GM12878 (cell line): ENCODE results near the gene RAB15. TPM values are rescaled to one million over a fixed set of nuclear protein-coding genes. Genes with fewer than 3 reads are reported as not detected.

Source experiments
- ATAC-seq: fragments of 200-7000 bp; cut with Tn5 transposase; 3 replicates; pipeline ENCODE4 v1.9.1; 2020; ENCODE audit warnings: mild to moderate bottlenecking, moderate library complexity
- BruUV-seq: library from RNA; stranded (reverse); fragments of 400-500 nt; replicated peaks from 2 replicates; lab custom pipeline; 2021; lab: Mats Ljungman, UMichigan
- CTCF ChIA-PET: fragments of 300-600 bp; sonication (Branson Sonifier 250); formaldehyde crosslinking; extraction: SDS; loops from one replicate; lab custom pipeline; 2021; ENCODE audit warnings: inconsistent platforms; lab: Yijun Ruan, JAX
- POLR2A ChIA-PET: fragments of 350-600 bp; formaldehyde crosslinking; extraction: SDS; loops from one replicate; lab custom pipeline; 2021; ENCODE audit warnings: inconsistent platforms; lab: Charles Lee
- RAD21 ChIA-PET: fragments of 300-600 bp; sonication (Branson Sonifier 250); formaldehyde crosslinking; loops from one replicate; lab custom pipeline; 2023; ENCODE audit warnings: antibody characterized with exemption; ENCODE audit not compliant: unreplicated experiment; lab: Charles Lee
- SMC1A ChIA-PET: fragments of 300-600 bp; sonication (Branson Sonifier 250); formaldehyde crosslinking; loops from one replicate; lab custom pipeline; 2023; ENCODE audit not compliant: unreplicated experiment, uncharacterized antibody; lab: Charles Lee
- DNase-seq: peaks from one replicate; pipeline ENCODE4 v3.0.0-alpha.2; 2011; ENCODE audit warnings: low read depth, low spot score
- FAIRE-seq: peaks from 3 replicates; lab custom pipeline; 2011; peaks lifted over from hg19 to GRCh38; lab: Jason Lieb, UNC
- H2AFZ ChIP-seq: 2 replicates; pipeline ENCODE4 v1.6.0; 2011; ENCODE audit warnings: low read depth, low read length, control low read depth; ENCODE audit not compliant: control insufficient read depth
- H3K27ac ChIP-seq: 2 replicates; pipeline ENCODE4 v1.5.1; 2011; ENCODE audit warnings: control low read depth; ENCODE audit not compliant: control insufficient read depth, insufficient read depth
- H3K27me3 ChIP-seq, 2 experiments: replicated peaks in 1 of 2; 2 replicates each; pipeline versions ENCODE4 v1.6.0 to v1.6.1; 2011; ENCODE audit warnings: low read length in 1 of 2; ENCODE audit not compliant: control insufficient read depth in 2 of 2, insufficient read depth in 2 of 2
- H3K36me3 ChIP-seq, 2 experiments: 2 replicates each; pipeline ENCODE4 v1.5.1; 2011; ENCODE audit warnings: low read length in 1 of 2; ENCODE audit not compliant: control insufficient read depth in 2 of 2, insufficient read depth in 2 of 2
- H3K4me1 ChIP-seq: 2 replicates; pipeline ENCODE4 v1.6.1; 2011; ENCODE audit warnings: mild to moderate bottlenecking, low read length, moderate library complexity, mixed read lengths; ENCODE audit not compliant: control insufficient read depth, insufficient read depth
- H3K4me2 ChIP-seq: 2 replicates; pipeline ENCODE4 v1.6.0; 2011; ENCODE audit warnings: control low read depth; ENCODE audit not compliant: control insufficient read depth, insufficient read depth
- H3K4me3 ChIP-seq: fragments of 200-600 bp; sonication (generic); 2 replicates; pipeline ENCODE4 v1.5.1; 2016
- H3K79me2 ChIP-seq: 2 replicates; pipeline ENCODE4 v1.6.0; 2011; ENCODE audit warnings: low read length; ENCODE audit not compliant: control insufficient read depth, insufficient read depth
- H3K9ac ChIP-seq: 2 replicates; pipeline ENCODE4 v1.8.0; 2011; ENCODE audit warnings: low read length, control low read depth, mixed read lengths; ENCODE audit not compliant: control insufficient read depth, insufficient read depth
- H3K9me3 ChIP-seq: replicated peaks from 3 replicates; pipeline ENCODE4 v1.5.1; 2011; ENCODE audit warnings: mild to moderate bottlenecking, low read length; ENCODE audit not compliant: control insufficient read depth, insufficient read depth
- H4K20me1 ChIP-seq: 2 replicates; pipeline ENCODE4 v1.6.0; 2011; ENCODE audit not compliant: control insufficient read depth, insufficient read depth
- CEBPB ChIP-seq, 2 experiments: fragments of 150-350 bp in 1 of 2; IDR thresholded peaks; 2 replicates each; pipeline ENCODE4 v1.6.1; 2012 to 2014; ENCODE audit warnings: low read depth in 2 of 2, low read length in 2 of 2, borderline replicate concordance in 1 of 2, inconsistent platforms in 1 of 2
- CREB1 ChIP-seq: IDR thresholded peaks from 2 replicates; pipeline ENCODE4 v1.6.1; 2012; ENCODE audit warnings: low read depth, mild to moderate bottlenecking, inconsistent platforms
- FOXM1 ChIP-seq: IDR thresholded peaks from 2 replicates; pipeline ENCODE4 v1.6.1; 2012; ENCODE audit warnings: low read depth, mild to moderate bottlenecking, inconsistent platforms, low read length, moderate library complexity
- HDAC2 ChIP-seq: fragments of 200-600 bp; sonication (generic); IDR thresholded peaks from 2 replicates; pipeline ENCODE4 v1.6.1; 2017
- HDAC6 ChIP-seq: fragments of 200-600 bp; sonication (generic); IDR thresholded peaks from one replicate; pipeline ENCODE4 v1.8.0; 2017; ENCODE audit warnings: antibody characterized with exemption; ENCODE audit not compliant: unreplicated experiment
- IKZF1 ChIP-seq: fragments of 450-650 bp; conservative IDR thresholded peaks from 2 replicates; pipeline ENCODE4 v1.6.1; 2017; ENCODE audit warnings: antibody characterized with exemption, mild to moderate bottlenecking
- IRF4 ChIP-seq: IDR thresholded peaks from 2 replicates; pipeline ENCODE4 v1.6.1; 2011; ENCODE audit warnings: low read depth, low read length
- JUNB ChIP-seq: IDR thresholded peaks from 2 replicates; pipeline ENCODE4 v1.6.1; 2016; ENCODE audit warnings: antibody characterized with exemption, mild to moderate bottlenecking
- KLF5 ChIP-seq: fragments of 450-650 bp; IDR thresholded peaks from 2 replicates; pipeline ENCODE4 v1.6.1; 2014; ENCODE audit warnings: mild to moderate bottlenecking; ENCODE audit not compliant: partially characterized antibody
- MYB ChIP-seq: fragments of 150-350 bp; IDR thresholded peaks from 2 replicates; pipeline ENCODE4 v1.6.1; 2014; ENCODE audit warnings: mild to moderate bottlenecking, low read depth, low read length, borderline replicate concordance
- NFYB ChIP-seq: IDR thresholded peaks from 2 replicates; pipeline ENCODE4 v1.6.1; 2011; ENCODE audit warnings: low read depth, mild to moderate bottlenecking, low read length, improper control_type of control experiment, moderate library complexity; ENCODE audit not compliant: insufficient read depth
- PKNOX1 ChIP-seq: fragments of 450-650 bp; IDR thresholded peaks from 2 replicates; pipeline ENCODE4 v1.6.1; 2016; ENCODE audit warnings: mild to moderate bottlenecking
- RFX5 ChIP-seq: IDR thresholded peaks from 2 replicates; pipeline ENCODE4 v1.6.1; 2011; ENCODE audit warnings: low read depth, low read length, improper control_type of control experiment
- RUNX3 ChIP-seq: IDR thresholded peaks from 2 replicates; pipeline ENCODE4 v1.6.1; 2012; ENCODE audit warnings: low read length, inconsistent platforms
- SIX5 ChIP-seq: IDR thresholded peaks from 2 replicates; pipeline ENCODE4 v1.6.1; 2011; ENCODE audit warnings: mild to moderate bottlenecking, low read depth, low read length, moderate library complexity; ENCODE audit not compliant: severe bottlenecking
- YY1 ChIP-seq: IDR thresholded peaks from 2 replicates; pipeline ENCODE4 v1.6.1; 2011; ENCODE audit warnings: low read depth, mild to moderate bottlenecking, low read length
- WGBS: methylation state at CpG from one replicate; pipeline ENCODE4 v1.1.6; 2016; ENCODE audit warnings: low lambda C conversion rate; ENCODE audit not compliant: insufficient replicate concordance, insufficient coverage; ENCODE audit errors: missing lambda C conversion rate; 5-methylcytosine and 5-hydroxymethylcytosine counted together
- in situ Hi-C: fragments of 300-500 bp; cut with MboI; formaldehyde crosslinking; loops from 9 replicates; pipeline ENCODE4 v1.14.3; 2018; ENCODE audit warnings: mixed read lengths
- intact Hi-C: fragments of 100-400 bp; cut with micrococcal nuclease; formaldehyde crosslinking; loops from one replicate; pipeline ENCODE4 v1.14.2; 2022; ENCODE audit not compliant: unreplicated experiment
- polyA plus RNA-seq, 11 experiments: library from polyadenylated mRNA; depleted of rRNA in 4 of 11; unstranded in 6 of 11; stranded (reverse) in 5 of 11; fragments of >200 nt; fragmentation: Nextera tagmentation in 4 of 11; fragmentation: Illumina TruSeq in 1 of 11; extraction: Ambion mirVana in 4 of 11; extraction: Trizol in 1 of 11; gene quantifications; 1 replicate in 1 of 11; 2 replicates in 10 of 11; pipeline versions ENCODE4 v1.2.1 to v1.2.3, GENCODE V29; 2011 to 2016; ENCODE audit warnings: inconsistent platforms in 2 of 11, missing spikeins in 2 of 11, low read depth in 1 of 11
- total RNA-seq, 4 experiments: library from RNA; depleted of rRNA in 3 of 4; stranded (reverse); fragments of >200 nt in 3 of 4; fragmentation: Illumina TruSeq in 1 of 4; extraction: Trizol in 1 of 4; gene quantifications; 2 replicates each; pipeline versions ENCODE4 v1.2.1 to v1.2.3, GENCODE V29; 2013 to 2021
- TF ChIP-seq, protein P1 (sequence below): fragments of 450-650 bp; formaldehyde crosslinking; IDR thresholded peaks from 2 replicates; pipeline ENCODE4 v1.4.0; 2022; ENCODE audit warnings: mild to moderate bottlenecking, moderate library complexity

RAB15 gene
- total and polyA plus RNA-seq, 10 of the 15 experiments (the other 5 are each of a cell fraction or from before 2014, with no cell fraction given) = 0.32 to 3.9 (median 2.1) TPM

GRCh38 chr14:64998455-64998931 is 26.4 kb upstream of the RAB15 start (continued):
- TF ChIP-seq RUNX3 = peak; percentile 54
- 0 out of 4 replicates have a peak, but pooled peaks of 1 of the 2 experiments have one; percentile 52 for TF ChIP-seq CEBPB (IDR thresholded peaks at IDR 0.05; ENCODE audit: borderline replicate concordance in 1 of 2, low read depth in 2 of 2, low read length in 2 of 2)
- TF ChIP-seq, protein P1, sequence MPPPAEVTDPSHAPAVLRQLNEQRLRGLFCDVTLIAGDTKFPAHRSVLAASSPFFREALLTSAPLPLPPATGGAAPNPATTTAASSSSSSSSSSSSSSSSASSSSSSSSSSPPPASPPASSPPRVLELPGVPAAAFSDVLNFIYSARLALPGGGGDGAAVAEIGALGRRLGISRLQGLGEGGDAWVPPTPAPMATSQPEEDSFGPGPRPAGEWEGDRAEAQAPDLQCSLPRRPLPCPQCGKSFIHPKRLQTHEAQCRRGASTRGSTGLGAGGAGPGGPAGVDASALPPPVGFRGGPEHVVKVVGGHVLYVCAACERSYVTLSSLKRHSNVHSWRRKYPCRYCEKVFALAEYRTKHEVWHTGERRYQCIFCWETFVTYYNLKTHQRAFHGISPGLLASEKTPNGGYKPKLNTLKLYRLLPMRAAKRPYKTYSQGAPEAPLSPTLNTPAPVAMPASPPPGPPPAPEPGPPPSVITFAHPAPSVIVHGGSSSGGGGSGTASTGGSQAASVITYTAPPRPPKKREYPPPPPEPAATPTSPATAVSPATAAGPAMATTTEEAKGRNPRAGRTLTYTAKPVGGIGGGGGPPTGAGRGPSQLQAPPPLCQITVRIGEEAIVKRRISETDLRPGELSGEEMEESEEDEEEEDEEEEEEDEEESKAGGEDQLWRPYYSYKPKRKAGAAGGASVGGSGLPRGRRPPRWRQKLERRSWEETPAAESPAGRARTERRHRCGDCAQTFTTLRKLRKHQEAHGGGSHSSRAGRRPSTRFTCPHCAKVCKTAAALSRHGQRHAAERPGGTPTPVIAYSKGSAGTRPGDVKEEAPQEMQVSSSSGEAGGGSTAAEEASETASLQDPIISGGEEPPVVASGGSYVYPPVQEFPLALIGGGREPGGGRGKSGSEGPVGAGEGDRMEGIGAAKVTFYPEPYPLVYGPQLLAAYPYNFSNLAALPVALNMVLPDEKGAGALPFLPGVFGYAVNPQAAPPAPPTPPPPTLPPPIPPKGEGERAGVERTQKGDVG (CRISPR knock-in tag) = peak; percentile 83; the same call in 1 of the 2 replicates
- TF ChIP-seq KLF5 = no peak
- TF ChIP-seq YY1 = peak; percentile 11; the same call in 1 of the 2 replicates
- TF ChIP-seq JUNB = peak; percentile 83
- TF ChIP-seq, all 136 proteins: peak for 7

DNA sequence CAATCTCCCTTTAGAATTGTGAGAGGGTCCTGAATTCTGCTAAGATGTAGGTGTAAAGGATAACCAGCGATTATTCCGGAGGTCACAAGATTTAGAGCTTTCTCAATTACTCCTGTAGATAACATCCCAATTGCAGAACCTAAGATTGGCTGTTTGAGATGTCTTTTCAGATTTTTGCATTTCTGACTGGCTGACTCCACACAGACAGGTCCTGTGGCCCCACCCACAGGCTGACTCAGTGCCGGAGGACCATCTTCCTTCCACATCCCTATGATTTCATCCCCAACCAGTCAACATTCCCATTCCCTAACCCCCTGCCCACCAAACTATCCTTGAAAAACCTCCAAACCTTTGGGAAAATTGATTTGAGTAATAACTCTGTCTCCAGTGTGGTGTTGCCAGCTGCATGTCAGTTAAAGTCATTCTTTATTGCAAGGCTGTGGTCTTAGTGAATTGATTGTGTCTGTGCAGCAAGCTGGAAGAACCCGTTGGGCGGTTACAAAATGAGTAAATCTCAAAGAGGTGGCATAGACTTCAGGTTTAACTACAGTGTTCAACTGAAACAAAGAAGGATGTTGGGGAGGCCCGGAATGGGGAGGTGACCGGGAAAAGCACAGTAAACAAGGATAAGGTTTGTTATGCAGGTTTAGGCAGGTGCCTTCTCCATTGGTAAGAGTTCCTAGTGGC is 25.1 kb upstream of the RAB15 start:
- H3K79me2 ChIP-seq = peaks cover 60% of the 10 kb centered on the region
- DNase-seq = no peak
- H2AFZ ChIP-seq = peak overlapping the region; percentile 1
- no peaks in the 10 kb centered on the region for H4K20me1 ChIP-seq
- peaks cover 29% of the 10 kb centered on the region for H3K4me1 ChIP-seq
- H3K4me3 ChIP-seq = peak overlapping the region; percentile 47
- peak overlapping the region; percentile 78 for H3K4me2 ChIP-seq
- ChIA-PET SMC1A (interaction anchor here (6.6 kb wide), 1 partner anchor 9 kb away, joined by 55 read pairs; the partner anchor contains the start of gene FNTB), RAD21 (interaction anchor here (1.1 kb wide), 1 partner anchor 10 kb away, joined by 5 read pairs; the partner anchor contains the start of gene FNTB), CTCF (interaction anchor here (0.6 to 8.5 kb wide), 4 partner anchors 10 to 124 kb away, joined by 3 to 67 read pairs (median 7); partner anchors contain the start of gene FNTB), POLR2A (interaction anchor here (0.8 kb wide), 2 partner anchors 10 to 173 kb away, joined by 3 to 5 read pairs; no protein-coding TSS in a partner anchor)
- in situ Hi-C loops (no loop called here), intact Hi-C loops (no loop called here)
- FAIRE-seq = no peak
- peak overlapping the region; percentile 74 for H3K27ac ChIP-seq
- peak; percentile 72 for ATAC-seq
- H3K36me3 ChIP-seq = no peaks in the 10 kb centered on the region
- BruUV-seq = no TSS peak
- no peaks in the 10 kb centered on the region for H3K27me3 ChIP-seq
- H3K9me3 ChIP-seq = no peaks in the 10 kb centered on the region
- WGBS = 30% methylated on average over 7 of the region's 7 CpGs
- no peak overlapping the region for H3K9ac ChIP-seq
- TF ChIP-seq PKNOX1 (peak; percentile 93), MYB (no peak), SIX5 (no peak), HDAC2 (no peak), IRF4 (0 out of 2 replicates have a peak, but pooled peaks have one; percentile 10), NFYB (peak; percentile 79), IKZF1 (0 out of 2 replicates have a peak, but pooled peaks have one; percentile 9), HDAC6 (no peak), FOXM1 (peak; percentile 38; the same call in 1 of the 2 replicates), CREB1 (0 out of 2 replicates have a peak, but pooled peaks have one; percentile 16), RFX5 (no peak)
